ENCODE results near the gene FAM171A1.

DNA sequence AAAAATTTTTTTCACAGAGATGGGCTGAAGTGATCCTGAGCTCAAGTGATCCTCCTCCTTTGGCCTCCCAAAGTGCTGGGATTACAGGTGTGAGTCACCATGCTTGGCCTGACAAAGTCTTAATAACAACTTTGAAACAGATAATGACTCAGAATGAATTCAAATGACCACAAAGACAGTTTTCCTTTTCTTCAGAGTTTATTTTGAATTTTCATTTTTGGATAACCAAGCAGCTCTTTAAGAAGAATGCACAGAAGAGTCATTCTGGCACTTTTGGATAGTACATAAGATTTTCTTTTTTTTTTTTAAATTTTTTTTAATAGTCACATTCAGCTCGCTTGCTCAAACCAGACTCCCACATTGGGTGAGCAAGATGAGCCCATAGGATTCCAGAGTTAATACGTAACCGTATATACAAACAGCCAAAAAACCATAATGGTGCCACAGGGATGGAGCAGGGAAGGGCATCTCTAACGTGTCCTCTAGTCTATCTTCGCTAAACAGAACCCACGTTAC lies 159.6 kb downstream of the FAM171A1 start:
- TF ChIP-seq, protein P1, sequence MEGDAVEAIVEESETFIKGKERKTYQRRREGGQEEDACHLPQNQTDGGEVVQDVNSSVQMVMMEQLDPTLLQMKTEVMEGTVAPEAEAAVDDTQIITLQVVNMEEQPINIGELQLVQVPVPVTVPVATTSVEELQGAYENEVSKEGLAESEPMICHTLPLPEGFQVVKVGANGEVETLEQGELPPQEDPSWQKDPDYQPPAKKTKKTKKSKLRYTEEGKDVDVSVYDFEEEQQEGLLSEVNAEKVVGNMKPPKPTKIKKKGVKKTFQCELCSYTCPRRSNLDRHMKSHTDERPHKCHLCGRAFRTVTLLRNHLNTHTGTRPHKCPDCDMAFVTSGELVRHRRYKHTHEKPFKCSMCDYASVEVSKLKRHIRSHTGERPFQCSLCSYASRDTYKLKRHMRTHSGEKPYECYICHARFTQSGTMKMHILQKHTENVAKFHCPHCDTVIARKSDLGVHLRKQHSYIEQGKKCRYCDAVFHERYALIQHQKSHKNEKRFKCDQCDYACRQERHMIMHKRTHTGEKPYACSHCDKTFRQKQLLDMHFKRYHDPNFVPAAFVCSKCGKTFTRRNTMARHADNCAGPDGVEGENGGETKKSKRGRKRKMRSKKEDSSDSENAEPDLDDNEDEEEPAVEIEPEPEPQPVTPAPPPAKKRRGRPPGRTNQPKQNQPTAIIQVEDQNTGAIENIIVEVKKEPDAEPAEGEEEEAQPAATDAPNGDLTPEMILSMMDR (conservative IDR thresholded peaks at IDR 0.05 in 1 of 2, IDR thresholded peaks at IDR 0.05 in 1 of 2; ENCODE audit: extremely low read depth in 1 of 2, insufficient read depth in 1 of 2, low read depth in 1 of 2, low read length in 2 of 2), result no peak
- TF ChIP-seq EZH2 (IDR thresholded peaks at IDR 0.05; ENCODE audit: borderline replicate concordance, low read length), result no peak
